Measurements from ENCODE around the gene POLR1A. TPM values are rescaled to one million over a fixed set of nuclear protein-coding genes. Genes with fewer than 3 reads are reported as not detected.

Gene POLR1A
- total and polyA plus RNA-seq, 12 donors: 3.9 to 25.8 (median 20.8) TPM

- H3K27me3 ChIP-seq: no peaks in the 10 kb centered on the region
- ATAC-seq (no peak), DNase-seq (no peak)
- WGBS, 2 donors: 90 to 93% methylated on average over 7 of the region's 7 CpGs
- H3K9me3 ChIP-seq: no peaks in the 10 kb centered on the region
- peaks cover 0 to 62% (median 34%) of the 10 kb centered on the region in 9 donors for H3K36me3 ChIP-seq
- peaks cover 18 to 61% (median 52%) of the 10 kb centered on the region in 9 donors for H3K4me1 ChIP-seq
- H3K4me3 ChIP-seq: no peak overlapping the region
- peak overlapping the region in 9 of 10 donors; percentile 81 to 93 (median 85) for H3K27ac ChIP-seq
- no peak for TF ChIP-seq CTCF (IDR thresholded peaks at IDR 0.05)
- intact Hi-C loops (cut with DNase I): loop anchor here in 7 of 10 donors (5.0 to 10.0 kb wide), 5 partner anchors 37 to 153 kb away; partner anchors contain the start of gene ST3GAL5 (in 2 of the 7)
These were observed 70.3 kb downstream of the POLR1A start for GRCh38 chr2:86035376-86035882.

- Histone ChIP-seq H3K9me3 (no peaks in the 10 kb centered on the region), H3K36me3 (peaks cover 0 to 61% (median 41%) of the 10 kb centered on the region in 9 donors), H3K27ac (peak overlapping the region in 1 of 10 donors; percentile 93), H3K4me3 (no peak overlapping the region), H3K4me1 (peaks cover 20 to 58% (median 51%) of the 10 kb centered on the region in 9 donors), H3K27me3 (no peaks in the 10 kb centered on the region)
- DNase-seq (no peak), ATAC-seq (peak in 1 of 8 donors; percentile 1)
- 78 to 83% methylated on average over 20 of the region's 20 CpGs for WGBS, 2 donors
- TF ChIP-seq CTCF (IDR thresholded peaks at IDR 0.05): no peak
- intact Hi-C loops (cut with DNase I): loop anchor here in 2 of 10 donors (5.0 to 10.0 kb wide), 2 partner anchors 37 to 139 kb away; no protein-coding TSS in a partner anchor
These were observed 71.7 kb downstream of the POLR1A start for GRCh38 chr2:86033751-86034692.

GRCh38 chr2:86032861-86033595 lies 72.7 kb downstream of the POLR1A start:
- Histone ChIP-seq H3K27ac (no peak overlapping the region), H3K36me3 (peaks cover 0 to 64% (median 38%) of the 10 kb centered on the region in 9 donors), H3K27me3 (no peaks in the 10 kb centered on the region), H3K4me1 (peaks cover 27 to 58% (median 51%) of the 10 kb centered on the region in 9 donors), H3K9me3 (no peaks in the 10 kb centered on the region), H3K4me3 (no peak overlapping the region)
- WGBS, 2 donors: 96 to 99% methylated on average over 11 of the region's 11 CpGs
- intact Hi-C loops (cut with DNase I): loop anchor here in 2 of 10 donors (5.0 to 10.0 kb wide), 2 partner anchors 36 to 138 kb away; no protein-coding TSS in a partner anchor
- no peak for TF ChIP-seq CTCF (IDR thresholded peaks at IDR 0.05)
- DNase-seq (no peak), ATAC-seq (no peak)

- Histone ChIP-seq H3K4me3 (no peak overlapping the region), H3K4me1 (peaks cover 22 to 58% (median 46%) of the 10 kb centered on the region in 9 donors), H3K27me3 (no peaks in the 10 kb centered on the region), H3K36me3 (peaks cover 0 to 78% (median 51%) of the 10 kb centered on the region in 9 donors), H3K27ac (no peak overlapping the region), H3K9me3 (no peaks in the 10 kb centered on the region)
- no peak for DNase-seq
- no peak for TF ChIP-seq CTCF (IDR thresholded peaks at IDR 0.05)
- intact Hi-C loops (cut with DNase I): loop anchor here in 2 of 10 donors (5.0 to 10.0 kb wide), 2 partner anchors 34 to 137 kb away; no protein-coding TSS in a partner anchor
- 97 to 98% methylated on average over 4 of the region's 4 CpGs for WGBS, 2 donors
- ATAC-seq: no peak
These were observed 74.1 kb downstream of the POLR1A start for GRCh38 chr2:86031606-86032005.
